HEK293 (cell line): ENCODE data around the gene NDC1.

Experiments used
- CTCF ChIA-PET: fragments of 350-600 bp; formaldehyde crosslinking; extraction: SDS; loops from one replicate; lab custom pipeline; 2021; ENCODE audit warnings: antibody characterized with exemption; lab: Yijun Ruan, JAX
- POLR2A ChIA-PET: fragments of 300-600 bp; formaldehyde crosslinking; extraction: SDS; loops from one replicate; lab custom pipeline; 2020; ENCODE audit warnings: antibody characterized with exemption, inconsistent platforms; lab: Yijun Ruan, JAX
- H3K27ac ChIP-seq: fragments of 200-500 bp; sonication (Bioruptor generic); 2 replicates; pipeline ENCODE4 v1.5.1; 2014; ENCODE audit warnings: low read depth, low read length, control low read depth, inconsistent platforms; ENCODE audit errors: extremely low read depth
- H3K36me3 ChIP-seq, 2 experiments: fragments of 200-500 bp in 1 of 2; sonication (Bioruptor generic) in 1 of 2; 1 replicate in 1 of 2; 2 replicates in 1 of 2; pipeline ENCODE4 v1.5.1; 2014 to 2017; ENCODE audit warnings: inconsistent platforms in 2 of 2, low read length in 2 of 2; ENCODE audit not compliant: control insufficient read depth in 2 of 2, insufficient read depth in 1 of 2
- H3K4me1 ChIP-seq: fragments of 200-500 bp; sonication (Bioruptor generic); 2 replicates; pipeline ENCODE4 v1.5.1; 2014; ENCODE audit warnings: mild to moderate bottlenecking, low read length, inconsistent platforms; ENCODE audit not compliant: control insufficient read depth, insufficient read depth
- H3K4me3 ChIP-seq: 2 replicates; pipeline ENCODE4 v1.5.1; 2011; ENCODE audit warnings: low read depth, mild to moderate bottlenecking, control low read depth, low read length, moderate library complexity
- H3K9me3 ChIP-seq: fragments of 200-500 bp; sonication (Bioruptor generic); 2 replicates; pipeline ENCODE4 v1.5.1; 2014; ENCODE audit warnings: low read depth, low read length, inconsistent platforms; ENCODE audit not compliant: control insufficient read depth, insufficient read depth
- EGR2 ChIP-seq: fragments of 450-650 bp; formaldehyde crosslinking; IDR thresholded peaks from 2 replicates; pipeline ENCODE4 v1.5.1; 2016; ENCODE audit warnings: low read depth, missing biosample characterization, missing genetic modification characterization
- FEZF1 ChIP-seq: fragments of 450-650 bp; formaldehyde crosslinking; IDR thresholded peaks from 2 replicates; pipeline ENCODE4 v1.5.1; 2016; ENCODE audit warnings: missing biosample characterization, missing genetic modification characterization
- GLIS1 ChIP-seq: fragments of 450-650 bp; formaldehyde crosslinking; IDR thresholded peaks from 2 replicates; pipeline ENCODE4 v1.5.1; 2016; ENCODE audit warnings: missing biosample characterization, missing genetic modification characterization
- IKZF3 ChIP-seq: fragments of 450-650 bp; IDR thresholded peaks from 2 replicates; pipeline ENCODE4 v1.5.0; 2018; ENCODE audit warnings: missing biosample characterization, mild to moderate bottlenecking, missing genetic modification characterization, moderate library complexity
- KLF10 ChIP-seq: fragments of 450-650 bp; IDR thresholded peaks from 2 replicates; pipeline ENCODE4 v1.5.1; 2018; ENCODE audit warnings: missing biosample characterization, mild to moderate bottlenecking, missing genetic modification characterization
- KLF7 ChIP-seq: fragments of 450-650 bp; formaldehyde crosslinking; IDR thresholded peaks from 2 replicates; pipeline ENCODE4 v1.5.1; 2016; ENCODE audit warnings: missing biosample characterization, missing genetic modification characterization, borderline replicate concordance
- PRDM10 ChIP-seq: fragments of 450-650 bp; formaldehyde crosslinking; IDR thresholded peaks from 2 replicates; pipeline ENCODE4 v1.5.1; 2016; ENCODE audit warnings: missing biosample characterization, missing genetic modification characterization
- SALL2 ChIP-seq: fragments of 450-650 bp; formaldehyde crosslinking; IDR thresholded peaks from 2 replicates; pipeline ENCODE4 v1.5.0; 2017; ENCODE audit warnings: missing biosample characterization, mild to moderate bottlenecking, missing genetic modification characterization, borderline replicate concordance
- TRIM28 ChIP-seq: IDR thresholded peaks from 2 replicates; pipeline ENCODE4 v1.6.1; 2011; ENCODE audit warnings: low read length, control low read depth, borderline replicate concordance
- TSHZ1 ChIP-seq: fragments of 450-650 bp; formaldehyde crosslinking; IDR thresholded peaks from 2 replicates; pipeline ENCODE4 v1.5.1; 2016; ENCODE audit warnings: missing biosample characterization, missing genetic modification characterization, borderline replicate concordance
- ZBTB17 ChIP-seq: fragments of 450-650 bp; formaldehyde crosslinking; IDR thresholded peaks from 2 replicates; pipeline ENCODE4 v1.5.1; 2016; ENCODE audit warnings: missing biosample characterization, missing genetic modification characterization
- ZEB2 ChIP-seq: fragments of 450-650 bp; formaldehyde crosslinking; IDR thresholded peaks from 2 replicates; pipeline ENCODE4 v1.5.1; 2016; ENCODE audit warnings: missing biosample characterization, missing genetic modification characterization
- ZFHX2 ChIP-seq: fragments of 450-650 bp; formaldehyde crosslinking; conservative IDR thresholded peaks from 2 replicates; pipeline ENCODE4 v1.5.1; 2016; ENCODE audit warnings: missing biosample characterization, missing genetic modification characterization
- ZNF140 ChIP-seq: fragments of 450-650 bp; formaldehyde crosslinking; IDR thresholded peaks from 2 replicates; pipeline ENCODE4 v1.5.1; 2016; ENCODE audit warnings: missing biosample characterization, missing genetic modification characterization
- ZNF19 ChIP-seq: fragments of 450-650 bp; formaldehyde crosslinking; IDR thresholded peaks from 2 replicates; pipeline ENCODE4; 2016; ENCODE audit warnings: missing biosample characterization, missing genetic modification characterization, low read depth
- ZNF2 ChIP-seq: fragments of 450-650 bp; formaldehyde crosslinking; IDR thresholded peaks from 2 replicates; pipeline ENCODE4 v1.5.1; 2016; ENCODE audit warnings: missing biosample characterization, missing genetic modification characterization
- ZNF221 ChIP-seq: fragments of 450-650 bp; formaldehyde crosslinking; IDR thresholded peaks from 2 replicates; pipeline ENCODE4 v1.5.1; 2017; ENCODE audit warnings: missing biosample characterization, missing genetic modification characterization, borderline replicate concordance
- ZNF223 ChIP-seq: fragments of 450-650 bp; formaldehyde crosslinking; IDR thresholded peaks from 2 replicates; pipeline ENCODE4 v1.5.1; 2016; ENCODE audit warnings: missing biosample characterization, missing genetic modification characterization
- ZNF335 ChIP-seq: fragments of 450-650 bp; formaldehyde crosslinking; conservative IDR thresholded peaks from 2 replicates; pipeline ENCODE4 v1.5.1; 2016; ENCODE audit warnings: missing biosample characterization, missing genetic modification characterization
- ZNF341 ChIP-seq: fragments of 450-650 bp; formaldehyde crosslinking; IDR thresholded peaks from 2 replicates; pipeline ENCODE4; 2016; ENCODE audit warnings: low read depth, missing biosample characterization, missing genetic modification characterization
- ZNF354C ChIP-seq: fragments of 450-650 bp; formaldehyde crosslinking; IDR thresholded peaks from 2 replicates; pipeline ENCODE4 v1.5.1; 2016; ENCODE audit warnings: missing biosample characterization, missing genetic modification characterization, low read depth, borderline replicate concordance
- ZNF366 ChIP-seq: fragments of 450-650 bp; formaldehyde crosslinking; conservative IDR thresholded peaks from 2 replicates; pipeline ENCODE4 v1.5.1; 2016; ENCODE audit warnings: missing biosample characterization, missing genetic modification characterization
- ZNF433 ChIP-seq: fragments of 450-650 bp; formaldehyde crosslinking; IDR thresholded peaks from 2 replicates; pipeline ENCODE4 v1.5.1; 2016; ENCODE audit warnings: missing biosample characterization, missing genetic modification characterization, low read depth
- ZNF555 ChIP-seq: fragments of 450-650 bp; formaldehyde crosslinking; conservative IDR thresholded peaks from 2 replicates; pipeline ENCODE4 v1.5.1; 2017; ENCODE audit warnings: missing biosample characterization, mild to moderate bottlenecking, missing genetic modification characterization, inconsistent platforms
- ZNF600 ChIP-seq: fragments of 450-650 bp; formaldehyde crosslinking; IDR thresholded peaks from 2 replicates; pipeline ENCODE4 v1.5.1; 2016; ENCODE audit warnings: missing biosample characterization, missing genetic modification characterization
- ZNF623 ChIP-seq: fragments of 450-650 bp; formaldehyde crosslinking; IDR thresholded peaks from 2 replicates; pipeline ENCODE4 v1.5.1; 2016; ENCODE audit warnings: missing biosample characterization, missing genetic modification characterization
- ZNF660 ChIP-seq: fragments of 450-650 bp; IDR thresholded peaks from 2 replicates; pipeline ENCODE4 v1.5.1; 2018; ENCODE audit warnings: missing biosample characterization, mild to moderate bottlenecking, missing genetic modification characterization
- ZNF692 ChIP-seq: fragments of 450-650 bp; formaldehyde crosslinking; IDR thresholded peaks from 2 replicates; pipeline ENCODE4 v1.5.1; 2016; ENCODE audit warnings: missing biosample characterization, missing genetic modification characterization
- ZSCAN30 ChIP-seq: fragments of 450-650 bp; IDR thresholded peaks from 2 replicates; pipeline ENCODE4 v1.5.1; 2018; ENCODE audit warnings: missing biosample characterization, mild to moderate bottlenecking, missing genetic modification characterization, moderate library complexity

The NDC1 gene

GRCh38 chr1:53837924-53838653 lies at the start of gene NDC1:
Gene NDC1, minus strand, starts transcription at chr1:53838296. Its CDS starts 35 bp downstream, at chr1:53838261.
- Histone ChIP-seq H3K9me3 (no peaks in the 10 kb centered on the region), H3K36me3 (peaks cover 2 to 8% of the 10 kb centered on the region in 2 experiments; a peak in 2 of 3 replicates), H3K27ac (peak within 1 kb of the TSS; percentile 99), H3K4me1 (no peaks in the 10 kb centered on the region), H3K4me3 (peak within 1 kb of the TSS; percentile 92)
- ChIA-PET CTCF (interaction anchor here (0.6 to 1.4 kb wide), 7 partner anchors 11 to 415 kb away, joined by 3 to 4 read pairs (median 3); no protein-coding TSS in a partner anchor), POLR2A (interaction anchor here (1.0 to 1.4 kb wide), 5 partner anchors 10 to 108 kb away, joined by 3 to 5 read pairs (median 4); partner anchors contain the start of genes IFT25 and LRRC42)
- TF ChIP-seq ZNF223 (tag by site-specific recombination) (no peak), ZEB2 (tag by site-specific recombination) (peak; percentile 92), PRDM10 (tag by site-specific recombination) (peak; percentile 84), ZFHX2 (tag by site-specific recombination) (peak; percentile 85), ZNF140 (tag by site-specific recombination) (0 out of 2 replicates have a peak, but pooled peaks have one; percentile 0), IKZF3 (tag by site-specific recombination) (peak; percentile 46), ZNF19 (no peak), TRIM28 (peak; percentile 43; the same call in 1 of the 2 replicates), ZNF433 (tag by site-specific recombination) (no peak), GLIS1 (tag by site-specific recombination) (peak; percentile 63), ZNF366 (tag by site-specific recombination) (0 out of 2 replicates have a peak, but pooled peaks have one; percentile 42), EGR2 (tag by site-specific recombination) (peak; percentile 73), SALL2 (tag by site-specific recombination) (peak; percentile 84; the same call in 1 of the 2 replicates), ZNF221 (tag by site-specific recombination) (no peak; the same call in 1 of the 2 replicates), FEZF1 (tag by site-specific recombination) (peak; percentile 24; the same call in 1 of the 2 replicates), ZNF341 (tag by site-specific recombination) (peak; percentile 97), ZSCAN30 (tag by site-specific recombination) (peak; percentile 79), ZNF623 (tag by site-specific recombination) (0 out of 2 replicates have a peak, but pooled peaks have one; percentile 14), ZNF335 (tag by site-specific recombination) (peak; percentile 100), ZNF660 (tag by site-specific recombination) (peak; percentile 61; the same call in 1 of the 2 replicates), TSHZ1 (no peak), KLF7 (tag by site-specific recombination) (peak; percentile 72; the same call in 1 of the 2 replicates), ZBTB17 (tag by site-specific recombination) (peak; percentile 99), ZNF555 (no peak), ZNF692 (tag by site-specific recombination) (peak; percentile 74), ZNF2 (tag by site-specific recombination) (peak; percentile 76), KLF10 (peak; percentile 46; the same call in 1 of the 2 replicates), ZNF354C (tag by site-specific recombination) (no peak), ZNF600 (tag by site-specific recombination) (peak; percentile 67; the same call in 1 of the 2 replicates)
